CD4-positive, alpha-beta T cell treated with Interleukin-17A for 4 hours (primary cell): ENCODE results near the gene ERRFI1.
"Not testable (repeated sequence)": the region's sequence is repeated elsewhere in the genome, so short reads cannot be mapped to it uniquely, and the experiment has no call there.

ENCODE experiments used
- DNase-seq: peaks from one replicate; pipeline ENCODE4 v3.0.0-alpha.2; 2020; ENCODE audit warnings: mixed read lengths

The ERRFI1 gene

GRCh38 chr1:8026153-8026975 is at the start of gene ERRFI1:
Gene ERRFI1 (minus strand): TSS chr1:8026309. CDS start chr1:8015619, 10,690 bp downstream.
- peak; percentile 91 for DNase-seq

- no peak for DNase-seq
Measured at GRCh38 chr1:8075511-8076051, 49.5 kb upstream of the ERRFI1 start.

- no peak for DNase-seq
Measured at GRCh38 chr1:8073112-8073855, 47.2 kb upstream of the ERRFI1 start.

GRCh38 chr1:8070381-8070811 is 44.3 kb upstream of the ERRFI1 start:
- DNase-seq, result no peak

GRCh38 chr1:8069614-8070320 is 43.7 kb upstream of the ERRFI1 start:
- DNase-seq, result not testable (repeated sequence)

- DNase-seq, result no peak
Measured at GRCh38 chr1:8065369-8065768, 39.3 kb upstream of the ERRFI1 start.

- DNase-seq, result no peak
Measured at GRCh38 chr1:8063298-8064036, 37.4 kb upstream of the ERRFI1 start.

GRCh38 chr1:8062861-8063260 is 36.8 kb upstream of the ERRFI1 start:
- DNase-seq, result no peak

GRCh38 chr1:8061673-8062386 is 35.7 kb upstream of the ERRFI1 start:
- no peak for DNase-seq

GRCh38 chr1:8061210-8061609 is 35.1 kb upstream of the ERRFI1 start:
- DNase-seq, result no peak

- DNase-seq, result no peak
Measured at GRCh38 chr1:8059161-8059622, 33.1 kb upstream of the ERRFI1 start.

GRCh38 chr1:8057779-8058178 is 31.7 kb upstream of the ERRFI1 start:
- DNase-seq, result not testable (repeated sequence)

GRCh38 chr1:8055973-8056372 is 29.9 kb upstream of the ERRFI1 start:
- no peak for DNase-seq

- no peak for DNase-seq
Measured at GRCh38 chr1:8053878-8054567, 27.9 kb upstream of the ERRFI1 start.

- no peak for DNase-seq
Measured at GRCh38 chr1:8051650-8052049, 25.5 kb upstream of the ERRFI1 start.

GRCh38 chr1:8049229-8049628 is 23.1 kb upstream of the ERRFI1 start:
- not testable (repeated sequence) for DNase-seq

GRCh38 chr1:8047686-8048445 is 21.8 kb upstream of the ERRFI1 start:
- no peak for DNase-seq

GRCh38 chr1:8047112-8047511 is 21.0 kb upstream of the ERRFI1 start:
- no peak for DNase-seq

- DNase-seq, result no peak
Measured at GRCh38 chr1:8046391-8046790, 20.3 kb upstream of the ERRFI1 start.

GRCh38 chr1:8043621-8044020 is 17.5 kb upstream of the ERRFI1 start:
- no peak for DNase-seq
